Tibial nerve (tissue), 4 donors: ENCODE results near the gene CAPN8. TPM values are rescaled to one million over a fixed set of nuclear protein-coding genes. Genes with fewer than 3 reads are reported as not detected.
A peak's percentile ranks its signal among the peaks of the same experiment; 100 is the strongest.

ENCODE experiments used
- DNase-seq, 2 donors: peaks; one replicate each; pipeline ENCODE4 v3.0.0-alpha.2; 2019; ENCODE audit warnings: low spot score in 2 of 2
- H3K27ac ChIP-seq, 4 donors: fragments of 200-600 bp; sonication (generic) in 3 of 4; one replicate each; pipeline ENCODE4 v1.5.1; 2017 to 2019; ENCODE audit warnings: mild to moderate bottlenecking in 1 of 4
- H3K27me3 ChIP-seq, 2 donors: fragments of 200-600 bp; sonication (generic) in 1 of 2; one replicate each; pipeline versions ENCODE4 v1.5.1 to v1.6.0; 2017 to 2019
- H3K36me3 ChIP-seq, 3 donors: fragments of 200-600 bp; sonication (generic); one replicate each; pipeline ENCODE4 v1.5.1; 2018 to 2019
- H3K4me1 ChIP-seq, 4 donors: fragments of 200-600 bp; sonication (generic) in 3 of 4; one replicate each; pipeline ENCODE4 v1.5.1; 2017 to 2019
- H3K4me3 ChIP-seq, 4 donors: fragments of 200-600 bp; sonication (generic) in 3 of 4; one replicate each; pipeline ENCODE4 v1.5.1; 2017 to 2019; ENCODE audit warnings: mild to moderate bottlenecking in 1 of 4, moderate library complexity in 1 of 4
- H3K9me3 ChIP-seq, 4 donors: fragments of 200-600 bp; sonication (generic) in 3 of 4; one replicate each; pipeline ENCODE4 v1.5.1; 2017 to 2019
- EP300 ChIP-seq, 2 donors: sonication (generic); formaldehyde crosslinking; IDR thresholded peaks; one replicate each; pipeline ENCODE4 v1.6.1; 2017; ENCODE audit warnings: antibody characterized with exemption in 2 of 2, mild to moderate bottlenecking in 1 of 2
- POLR2A ChIP-seq, 2 donors: fragments of 450-650 bp; IDR thresholded peaks; one replicate each; pipeline ENCODE4 v1.6.1; 2017; ENCODE audit warnings: antibody characterized with exemption in 2 of 2, mild to moderate bottlenecking in 2 of 2, moderate library complexity in 2 of 2
- WGBS, 2 donors: methylation state at CpG; one replicate each; pipeline ENCODE4 v1.1.5; 2018; 5-methylcytosine and 5-hydroxymethylcytosine counted together
- total RNA-seq, 4 donors: library from RNA; depleted of rRNA; stranded (reverse); fragments of >200 nt; gene quantifications; one replicate each; pipeline ENCODE4 v1.1.0, GENCODE V29; 2016
- TF ChIP-seq, protein P1 (sequence below), 5 experiments: fragments of 200-600 bp in 3 of 5; fragments of 450-650 bp in 2 of 5; sonication (generic) in 3 of 5; IDR thresholded peaks; one replicate each; pipeline ENCODE4 v1.5.1; 2016 to 2019; ENCODE audit warnings: antibody characterized with exemption in 5 of 5, mild to moderate bottlenecking in 3 of 5, moderate library complexity in 2 of 5

CAPN8 gene
- total RNA-seq, 4 donors from 2014 or later = not detected

DNA sequence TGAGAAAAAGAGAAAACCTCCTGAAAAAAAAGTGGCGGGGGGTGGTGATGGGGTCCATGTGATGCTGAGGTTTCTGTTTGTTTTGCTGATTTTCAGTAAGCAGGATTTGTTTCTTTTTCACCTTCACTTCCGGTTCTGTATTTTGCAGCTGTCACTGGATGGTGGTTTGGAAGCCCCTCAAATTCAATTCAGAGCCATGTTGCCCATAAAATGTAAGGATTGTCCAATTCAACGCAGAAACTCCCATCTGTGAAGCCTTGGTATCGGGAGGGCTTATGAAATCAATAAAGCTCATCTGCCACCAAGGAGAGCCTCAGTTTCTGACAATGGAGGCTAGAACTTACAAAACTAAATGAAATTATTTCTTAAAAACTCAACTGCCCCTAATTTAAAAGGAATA is 12.1 kb downstream of the CAPN8 start:
- Histone ChIP-seq H3K4me1 (no peaks in the 10 kb centered on the region), H3K27ac (no peak overlapping the region), H3K36me3 (no peaks in the 10 kb centered on the region), H3K27me3 (no peaks in the 10 kb centered on the region), H3K9me3 (no peaks in the 10 kb centered on the region), H3K4me3 (no peak overlapping the region)
- TF ChIP-seq EP300 (IDR thresholded peaks at IDR 0.05) (no peak), POLR2A (IDR thresholded peaks at IDR 0.05) (no peak)
- TF ChIP-seq, protein P1, sequence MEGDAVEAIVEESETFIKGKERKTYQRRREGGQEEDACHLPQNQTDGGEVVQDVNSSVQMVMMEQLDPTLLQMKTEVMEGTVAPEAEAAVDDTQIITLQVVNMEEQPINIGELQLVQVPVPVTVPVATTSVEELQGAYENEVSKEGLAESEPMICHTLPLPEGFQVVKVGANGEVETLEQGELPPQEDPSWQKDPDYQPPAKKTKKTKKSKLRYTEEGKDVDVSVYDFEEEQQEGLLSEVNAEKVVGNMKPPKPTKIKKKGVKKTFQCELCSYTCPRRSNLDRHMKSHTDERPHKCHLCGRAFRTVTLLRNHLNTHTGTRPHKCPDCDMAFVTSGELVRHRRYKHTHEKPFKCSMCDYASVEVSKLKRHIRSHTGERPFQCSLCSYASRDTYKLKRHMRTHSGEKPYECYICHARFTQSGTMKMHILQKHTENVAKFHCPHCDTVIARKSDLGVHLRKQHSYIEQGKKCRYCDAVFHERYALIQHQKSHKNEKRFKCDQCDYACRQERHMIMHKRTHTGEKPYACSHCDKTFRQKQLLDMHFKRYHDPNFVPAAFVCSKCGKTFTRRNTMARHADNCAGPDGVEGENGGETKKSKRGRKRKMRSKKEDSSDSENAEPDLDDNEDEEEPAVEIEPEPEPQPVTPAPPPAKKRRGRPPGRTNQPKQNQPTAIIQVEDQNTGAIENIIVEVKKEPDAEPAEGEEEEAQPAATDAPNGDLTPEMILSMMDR (IDR thresholded peaks at IDR 0.05) = no peak
- 91 to 93% methylated on average over 4 of the region's 4 CpGs for WGBS, 2 donors
- no peak for DNase-seq

DNA sequence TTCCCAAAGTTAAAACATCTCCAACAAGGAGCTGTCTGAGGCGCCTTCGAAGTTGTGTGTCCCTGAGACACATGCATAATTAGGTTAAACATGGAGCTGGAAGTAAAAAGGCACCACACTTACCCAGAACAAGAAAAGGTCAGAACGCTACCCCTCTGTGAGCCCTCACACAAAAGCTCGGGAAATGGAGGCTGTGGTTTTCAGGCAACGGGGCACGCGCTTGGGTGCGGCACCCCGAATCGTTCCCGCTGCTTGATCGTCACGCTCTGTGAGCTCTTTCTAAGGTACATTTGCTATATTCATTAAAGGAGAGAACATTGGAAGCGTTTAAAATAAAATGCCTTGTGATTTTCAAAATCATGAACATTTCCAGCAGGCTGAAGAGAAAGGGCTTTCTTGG is 12.5 kb downstream of the CAPN8 start:
- H3K27ac ChIP-seq = no peak overlapping the region
- no peak overlapping the region for H3K4me3 ChIP-seq
- no peaks in the 10 kb centered on the region for H3K4me1 ChIP-seq
- DNase-seq = no peak
- no peaks in the 10 kb centered on the region for H3K27me3 ChIP-seq
- no peak for TF ChIP-seq POLR2A (IDR thresholded peaks at IDR 0.05)
- no peak for TF ChIP-seq EP300 (IDR thresholded peaks at IDR 0.05)
- TF ChIP-seq, protein P1 (IDR thresholded peaks at IDR 0.05) = no peak
- no peaks in the 10 kb centered on the region for H3K9me3 ChIP-seq
- WGBS, 2 donors = 86 to 89% methylated on average over 14 of the region's 14 CpGs
- H3K36me3 ChIP-seq = no peaks in the 10 kb centered on the region

GRCh38 chr1:223652436-223652941 is 13.0 kb downstream of the CAPN8 start:
- Histone ChIP-seq H3K9me3 (no peaks in the 10 kb centered on the region), H3K27me3 (no peaks in the 10 kb centered on the region), H3K4me1 (no peaks in the 10 kb centered on the region), H3K36me3 (no peaks in the 10 kb centered on the region), H3K4me3 (no peak overlapping the region), H3K27ac (no peak overlapping the region)
- DNase-seq = peak in 1 of 2 donors; percentile 14
- TF ChIP-seq POLR2A (IDR thresholded peaks at IDR 0.05) = no peak
- TF ChIP-seq, protein P1 (IDR thresholded peaks at IDR 0.05) = no peak
- TF ChIP-seq EP300 (IDR thresholded peaks at IDR 0.05) = no peak
- 27 to 31% methylated on average over 12 of the region's 12 CpGs for WGBS, 2 donors

DNA sequence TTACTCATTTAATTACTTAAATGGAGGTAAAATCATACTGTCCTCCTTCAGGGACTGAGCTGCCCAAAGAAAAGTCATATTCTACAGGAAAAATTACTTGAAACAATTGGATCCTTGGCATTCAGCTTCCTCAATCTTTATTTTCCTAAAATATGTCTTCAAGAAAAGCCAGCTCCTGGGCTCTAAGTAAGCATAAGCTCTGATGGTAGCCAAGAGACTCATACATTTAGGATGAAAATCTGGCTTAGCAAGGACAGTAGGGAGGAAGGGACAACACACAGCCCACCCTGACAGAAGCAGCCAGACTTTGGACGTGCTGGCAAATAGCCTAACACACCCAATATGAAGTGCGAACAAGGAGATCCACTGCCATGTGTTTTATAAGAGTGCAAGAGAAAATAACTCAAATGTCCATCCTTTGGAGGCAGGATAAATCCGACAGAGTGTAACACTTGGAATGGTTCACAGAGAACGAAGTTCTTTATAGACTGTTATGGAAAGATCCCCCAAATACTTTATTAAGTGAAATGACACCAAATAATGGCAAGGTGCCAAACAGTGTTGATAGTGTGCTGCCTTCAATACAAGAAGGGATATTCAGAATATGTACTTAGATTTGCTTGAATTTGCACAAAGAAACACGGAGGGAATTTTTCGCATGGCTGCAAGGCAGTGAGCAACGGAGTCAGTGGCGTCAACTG is 14.1 kb downstream of the CAPN8 start:
- DNase-seq = no peak
- H3K4me1 ChIP-seq = no peaks in the 10 kb centered on the region
- no peak overlapping the region for H3K27ac ChIP-seq
- WGBS, 2 donors = 73 to 75% methylated on average over 8 of the region's 8 CpGs
- no peaks in the 10 kb centered on the region for H3K36me3 ChIP-seq
- no peaks in the 10 kb centered on the region for H3K27me3 ChIP-seq
- no peak overlapping the region for H3K4me3 ChIP-seq
- TF ChIP-seq, protein P1 (IDR thresholded peaks at IDR 0.05) = no peak
- TF ChIP-seq EP300 (IDR thresholded peaks at IDR 0.05) = no peak
- no peak for TF ChIP-seq POLR2A (IDR thresholded peaks at IDR 0.05)
- H3K9me3 ChIP-seq = no peaks in the 10 kb centered on the region

DNA sequence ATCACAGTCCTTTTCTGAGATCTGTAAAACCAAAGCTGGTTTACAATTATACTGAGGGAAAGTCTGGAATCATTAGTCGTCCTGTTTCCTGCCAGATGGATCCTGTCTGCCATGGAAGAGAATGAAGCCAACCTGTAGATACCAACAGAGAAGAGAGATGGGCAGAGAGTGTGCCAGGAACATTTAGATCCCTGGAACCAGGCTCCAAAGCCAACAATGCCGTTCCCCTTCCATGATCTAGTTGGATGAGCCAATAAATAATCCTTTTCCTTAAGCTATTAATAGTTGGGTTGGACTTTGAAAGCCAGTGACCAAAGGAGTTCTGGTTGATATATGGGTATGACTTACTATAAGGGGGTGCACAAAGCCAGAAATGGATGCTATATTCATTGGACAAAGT is 15.0 kb downstream of the CAPN8 start:
- Histone ChIP-seq H3K4me1 (no peaks in the 10 kb centered on the region), H3K27ac (no peak overlapping the region), H3K4me3 (no peak overlapping the region), H3K27me3 (no peaks in the 10 kb centered on the region), H3K36me3 (no peaks in the 10 kb centered on the region), H3K9me3 (no peaks in the 10 kb centered on the region)
- TF ChIP-seq EP300 (IDR thresholded peaks at IDR 0.05) (no peak), POLR2A (IDR thresholded peaks at IDR 0.05) (no peak)
- TF ChIP-seq, protein P1 (IDR thresholded peaks at IDR 0.05) = no peak
- DNase-seq = no peak
- 60 to 74% methylated on average over 2 of the region's 2 CpGs for WGBS, 2 donors
